GM12865 (cell line): Measurements from ENCODE around the gene MME.

Experiments used
- DNase-seq: peaks from one replicate; pipeline ENCODE4 v3.0.0; 2010; ENCODE audit warnings: low read depth
- H3K4me3 ChIP-seq: 2 replicates; pipeline ENCODE4 v1.5.1; 2011; ENCODE audit warnings: mild to moderate bottlenecking, low read depth, low read length, control low read depth
- CTCF ChIP-seq: IDR thresholded peaks from 2 replicates; pipeline ENCODE4 v1.5.1; 2011; ENCODE audit warnings: low read length, control low read depth, low read depth, inconsistent platforms; ENCODE audit not compliant: insufficient read depth; ENCODE audit errors: missing control alignments

Gene MME

DNA sequence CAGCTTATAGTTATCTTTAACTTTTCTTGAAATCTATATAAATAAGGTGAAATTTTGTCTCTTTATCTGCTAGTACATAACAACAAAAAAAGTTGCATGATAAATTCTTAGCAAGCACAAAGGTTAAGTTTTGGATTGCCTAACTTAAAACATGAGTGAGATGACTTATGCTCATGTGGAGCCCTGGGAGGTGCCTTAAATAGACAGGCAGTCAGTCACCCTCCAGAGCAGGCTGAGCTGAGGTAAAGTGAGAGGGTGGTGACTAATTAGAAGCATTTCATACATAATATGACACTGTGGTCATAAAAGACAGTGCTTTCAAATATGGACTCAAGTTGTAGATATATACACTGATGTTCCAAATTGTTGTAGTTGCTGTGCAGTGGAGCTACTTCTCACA, 14.6 kb upstream of the MME start:
- no peak overlapping the region for H3K4me3 ChIP-seq
- no peak for DNase-seq
- no peak for TF ChIP-seq CTCF

DNA sequence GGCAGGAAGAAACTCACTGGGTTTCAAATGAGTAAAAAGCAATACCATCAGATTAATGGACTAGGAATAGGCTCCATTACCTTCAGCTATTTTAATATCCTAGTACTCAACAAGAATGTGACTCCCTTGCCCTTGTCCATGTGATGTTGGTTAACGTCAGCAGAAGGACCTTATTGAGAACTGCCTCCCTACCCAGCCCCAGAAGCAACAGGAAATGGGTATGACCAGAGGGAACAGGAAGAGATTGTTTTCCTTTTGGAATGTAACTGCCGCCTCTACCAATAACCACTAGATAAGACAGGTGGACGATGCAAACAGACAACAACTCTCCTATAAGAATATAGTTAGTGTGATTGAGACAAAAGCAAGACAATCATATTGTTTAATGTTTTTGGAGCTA, 10.4 kb upstream of the MME start:
- no peak overlapping the region for H3K4me3 ChIP-seq
- no peak for DNase-seq
- TF ChIP-seq CTCF = no peak

DNA sequence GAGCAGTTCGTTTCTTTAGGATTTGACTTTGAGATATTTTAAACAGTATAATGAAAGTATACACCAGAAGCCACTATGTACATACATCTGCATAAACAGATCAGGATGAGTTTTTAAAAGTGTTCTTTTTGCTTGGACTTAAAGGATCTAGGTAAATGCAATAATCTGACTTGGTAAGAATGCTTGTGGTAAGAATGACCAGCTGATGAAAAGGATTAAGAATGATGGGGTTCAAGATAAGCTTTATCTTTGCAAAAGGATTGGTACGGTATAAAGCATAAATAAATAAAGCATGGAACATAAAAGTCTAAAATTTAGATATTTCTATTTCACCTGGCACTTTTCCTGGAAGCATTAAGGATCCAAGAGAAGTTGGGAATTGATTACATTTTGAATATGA, 9.8 kb upstream of the MME start:
- TF ChIP-seq CTCF = no peak
- DNase-seq = no peak

DNA sequence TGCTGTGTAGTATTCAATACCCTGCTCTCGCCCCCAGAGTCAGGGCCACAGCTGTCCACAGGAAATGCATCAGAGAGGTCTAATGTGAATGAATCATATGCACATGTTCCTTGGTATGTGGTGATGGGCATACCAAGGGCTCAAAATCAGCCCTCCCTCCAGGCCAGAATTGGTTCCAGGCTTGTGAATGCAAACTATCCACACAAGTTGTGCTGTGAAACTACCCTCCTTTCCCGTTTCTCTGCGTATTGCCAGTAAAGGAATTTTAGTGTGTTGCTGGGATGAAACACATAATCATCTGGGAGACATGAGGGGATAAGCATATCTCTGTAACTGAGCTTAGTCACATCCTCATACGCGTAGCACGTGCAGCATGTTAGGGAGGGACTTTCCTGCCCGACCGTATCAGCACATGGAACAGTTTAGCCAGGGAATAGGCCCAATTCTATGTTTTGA, 9.2 kb upstream of the MME start:
- no peak overlapping the region for H3K4me3 ChIP-seq
- TF ChIP-seq CTCF = no peak
- DNase-seq = no peak

More for the DNA sequence above, 9.8 kb upstream of the MME start:
- no peak overlapping the region for H3K4me3 ChIP-seq

DNA sequence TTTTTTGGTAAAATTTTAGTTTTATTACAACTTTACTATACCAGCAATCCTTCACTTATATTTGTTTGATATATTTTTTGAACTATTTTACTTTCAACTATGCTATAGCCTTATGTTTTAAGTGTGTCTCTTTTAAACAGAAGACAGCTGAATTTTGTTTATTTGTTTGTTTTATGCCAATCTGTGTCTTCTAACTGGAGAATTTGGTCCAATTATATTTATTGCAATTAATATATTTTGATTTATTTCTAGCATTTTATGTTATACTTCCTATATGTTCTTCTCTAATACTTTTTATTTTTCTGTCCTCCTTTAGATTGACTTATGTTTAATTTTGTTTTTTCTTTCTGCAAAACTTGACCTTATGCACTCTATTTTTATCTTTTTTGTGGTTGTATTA, 4.9 kb upstream of the MME start:
- no peak for TF ChIP-seq CTCF
- no peak overlapping the region for H3K4me3 ChIP-seq
- no peak for DNase-seq

GRCh38 chr3:155076888-155077287, 3.2 kb upstream of the MME start:
- no peak overlapping the region for H3K4me3 ChIP-seq
- no peak for TF ChIP-seq CTCF
- no peak for DNase-seq

- no peak overlapping the region for H3K4me3 ChIP-seq
- TF ChIP-seq CTCF = no peak
- DNase-seq = no peak
Measured at GRCh38 chr3:155078711-155079467, 1.2 kb upstream of the MME start.
